Dedifferentiated amniotic fluid mesenchymal stem cell (primary cell): ENCODE data around the gene PLP1.
"Not testable (repeated sequence)": the region's sequence is repeated elsewhere in the genome, so short reads cannot be mapped to it uniquely, and the experiment has no call there.

Experiments used
- DNase-seq: peaks from one replicate; pipeline ENCODE4 v3.0.0-alpha.2; 2016; ENCODE audit errors: extremely low spot score

Gene PLP1, protein sequence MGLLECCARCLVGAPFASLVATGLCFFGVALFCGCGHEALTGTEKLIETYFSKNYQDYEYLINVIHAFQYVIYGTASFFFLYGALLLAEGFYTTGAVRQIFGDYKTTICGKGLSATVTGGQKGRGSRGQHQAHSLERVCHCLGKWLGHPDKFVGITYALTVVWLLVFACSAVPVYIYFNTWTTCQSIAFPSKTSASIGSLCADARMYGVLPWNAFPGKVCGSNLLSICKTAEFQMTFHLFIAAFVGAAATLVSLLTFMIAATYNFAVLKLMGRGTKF

DNA sequence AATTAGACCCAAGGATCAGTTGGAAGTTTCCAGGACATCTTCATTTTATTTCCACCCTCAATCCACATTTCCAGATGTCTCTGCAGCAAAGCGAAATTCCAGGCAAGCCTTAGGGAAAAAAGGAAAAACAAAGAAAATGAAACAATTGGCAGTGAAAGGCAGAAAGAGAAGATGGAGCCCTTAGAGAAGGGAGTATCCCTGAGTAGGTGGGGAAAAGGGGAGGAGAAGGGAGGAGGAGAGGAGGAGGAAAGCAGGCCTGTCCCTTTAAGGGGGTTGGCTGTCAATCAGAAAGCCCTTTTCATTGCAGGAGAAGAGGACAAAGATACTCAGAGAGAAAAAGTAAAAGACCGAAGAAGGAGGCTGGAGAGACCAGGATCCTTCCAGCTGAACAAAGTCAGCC, at the start of gene PLP1:
Gene PLP1 (plus strand): TSS at position 295 of the 400 bp plus-strand sequence. CDS start 156 bp downstream, outside the sequence.
- DNase-seq = no peak

DNA sequence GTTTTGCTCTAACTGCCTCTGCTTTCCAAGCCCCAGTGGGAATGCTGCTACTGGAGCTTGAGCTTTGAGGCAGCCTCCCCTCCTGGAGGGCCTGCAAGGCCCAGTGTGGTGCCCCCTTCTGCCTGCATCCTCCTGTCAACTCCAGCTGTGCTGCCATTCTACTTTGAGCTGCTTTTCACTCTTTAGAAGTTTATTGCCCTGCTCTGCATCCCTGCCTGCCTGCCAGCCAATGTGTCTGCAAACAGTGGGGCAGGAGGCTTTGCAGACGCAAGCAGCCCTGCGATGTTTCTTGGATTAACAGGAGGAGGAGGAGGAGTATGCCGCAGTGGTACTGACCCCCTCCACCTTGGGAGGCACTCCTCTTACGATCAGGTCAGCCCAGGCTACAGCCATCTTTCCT, 49.5 kb upstream of the PLP1 start:
- DNase-seq = no peak

DNA sequence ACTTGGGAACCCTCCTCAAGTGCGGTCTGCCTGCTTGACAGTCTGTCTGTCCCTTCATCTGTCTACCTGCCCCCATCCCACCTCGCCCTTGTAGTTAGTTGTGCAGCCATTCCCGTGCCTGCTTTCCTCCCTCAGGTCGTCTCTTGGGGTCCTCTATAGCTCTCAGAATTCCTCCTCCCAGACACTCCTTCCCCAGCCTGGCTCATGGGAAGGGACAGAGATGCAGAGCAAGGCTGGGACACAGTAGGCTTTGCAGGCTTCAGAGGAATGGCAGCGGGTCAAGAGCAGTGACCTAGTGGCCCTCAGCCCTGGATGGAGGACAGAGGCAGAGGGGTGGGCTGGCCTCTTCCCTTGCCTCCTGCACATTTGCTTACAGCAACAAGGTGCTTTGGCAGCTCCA, 47.6 kb upstream of the PLP1 start:
- no peak for DNase-seq

DNA sequence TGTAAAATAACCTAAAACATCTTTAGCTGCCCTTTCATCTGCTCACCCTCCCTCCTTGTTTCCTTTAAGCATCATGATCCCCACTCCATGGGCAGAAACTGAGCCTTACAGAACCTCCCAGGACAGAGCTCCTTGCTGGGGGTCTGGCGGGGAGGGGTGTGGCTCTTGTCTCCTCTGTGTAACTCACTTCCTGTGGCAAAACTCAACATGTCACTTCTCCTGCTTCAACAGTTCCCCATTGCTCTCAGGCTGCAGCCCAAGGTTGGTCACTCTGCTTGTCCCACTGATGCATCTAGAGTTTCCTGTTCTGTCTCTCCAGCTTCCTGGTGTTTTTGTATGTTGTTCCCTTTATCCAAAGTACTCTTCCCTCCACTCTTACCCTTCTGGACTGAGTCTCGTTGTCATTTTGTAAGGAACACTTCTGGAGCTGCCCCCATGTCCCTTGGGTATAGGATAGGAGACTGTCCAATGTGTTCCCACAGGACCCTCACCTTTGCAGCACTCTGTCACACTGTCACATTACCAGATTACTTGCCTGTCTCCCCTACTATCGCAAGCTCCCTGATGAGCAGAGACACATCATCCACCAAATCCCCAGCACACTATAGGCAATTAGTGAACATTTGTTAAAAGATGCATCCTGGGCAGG, 46.4 kb upstream of the PLP1 start:
- DNase-seq = no peak

DNA sequence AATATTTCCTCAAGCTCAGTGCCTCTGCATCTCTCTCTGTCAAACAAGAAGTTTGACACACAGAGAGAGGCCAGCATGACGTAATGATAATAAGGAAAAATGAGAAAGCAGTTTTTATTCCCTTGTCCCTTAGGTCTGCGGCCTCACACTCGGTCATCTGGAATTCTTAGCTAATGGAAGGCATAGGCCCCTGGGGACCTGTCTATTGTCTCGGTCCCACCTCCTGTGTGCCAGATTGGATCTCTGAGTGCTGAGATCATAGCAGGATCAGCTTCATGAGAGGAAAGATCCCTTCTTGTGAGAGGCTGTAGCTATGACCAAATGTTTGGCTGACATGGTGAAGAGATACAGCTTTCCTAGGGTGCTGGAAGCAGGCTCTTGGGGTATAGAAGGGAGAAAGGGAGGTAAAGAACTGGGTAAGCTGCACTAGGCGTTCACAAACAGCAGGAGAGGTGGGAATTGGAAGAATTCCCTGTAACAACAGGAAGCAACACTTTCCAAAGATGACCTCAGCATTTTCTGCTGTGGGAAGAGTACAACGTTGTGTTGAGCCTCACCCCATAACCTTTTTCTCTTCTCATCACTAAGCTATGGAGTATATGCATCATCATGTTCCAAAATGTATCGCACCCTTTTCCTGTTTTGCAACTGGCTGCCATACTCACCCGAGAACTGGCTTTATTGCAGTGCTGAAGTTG, 45.7 kb upstream of the PLP1 start:
- DNase-seq = no peak

DNA sequence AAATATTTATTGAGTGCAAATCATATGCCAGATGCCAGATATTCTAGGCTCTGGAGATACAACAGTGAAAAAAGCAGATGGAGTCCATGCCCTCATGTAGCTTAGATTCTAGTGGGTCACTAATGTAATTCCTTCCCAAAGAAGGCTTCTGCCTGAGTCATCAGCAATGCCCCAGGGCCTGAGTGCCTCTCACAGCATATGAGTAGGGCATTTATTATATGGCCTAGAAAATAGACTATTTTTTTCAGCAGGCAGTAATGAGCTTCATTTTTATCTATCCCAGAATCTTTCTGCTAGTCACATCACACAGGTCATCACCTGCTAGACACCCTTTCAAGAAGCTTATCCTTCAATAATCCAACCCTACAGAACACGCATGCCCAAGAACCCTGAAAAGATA, 43.6 kb upstream of the PLP1 start:
- no peak for DNase-seq

DNA sequence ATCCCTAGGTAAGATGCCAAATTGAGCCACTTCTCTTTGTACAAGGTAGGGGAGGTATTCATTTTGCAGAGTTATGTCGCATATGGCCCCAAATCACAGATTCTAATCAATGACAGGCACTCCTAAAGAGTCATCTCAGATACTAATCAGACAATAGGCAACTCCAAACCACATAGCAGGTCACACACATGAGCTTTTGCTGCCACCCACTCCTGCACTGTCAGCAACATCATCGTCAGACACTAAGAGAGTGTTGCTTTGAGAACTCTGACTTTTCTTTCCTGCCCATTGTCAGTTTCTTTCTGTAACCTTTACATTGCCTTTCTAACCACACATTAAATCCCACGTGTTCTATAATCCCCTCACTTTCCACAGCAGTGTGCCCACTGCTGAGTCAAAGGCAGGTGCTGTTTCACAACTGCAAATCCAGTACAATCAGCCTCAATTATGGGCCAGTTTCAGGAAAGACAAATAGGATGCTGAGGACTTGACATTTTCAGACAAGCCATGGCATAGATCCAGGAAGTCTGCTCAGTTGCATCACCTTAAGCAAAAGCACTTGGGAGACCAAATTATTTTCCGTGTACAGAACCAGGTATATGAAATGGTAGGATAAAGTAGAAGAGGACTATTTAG, 42.4 kb upstream of the PLP1 start:
- DNase-seq = no peak

DNA sequence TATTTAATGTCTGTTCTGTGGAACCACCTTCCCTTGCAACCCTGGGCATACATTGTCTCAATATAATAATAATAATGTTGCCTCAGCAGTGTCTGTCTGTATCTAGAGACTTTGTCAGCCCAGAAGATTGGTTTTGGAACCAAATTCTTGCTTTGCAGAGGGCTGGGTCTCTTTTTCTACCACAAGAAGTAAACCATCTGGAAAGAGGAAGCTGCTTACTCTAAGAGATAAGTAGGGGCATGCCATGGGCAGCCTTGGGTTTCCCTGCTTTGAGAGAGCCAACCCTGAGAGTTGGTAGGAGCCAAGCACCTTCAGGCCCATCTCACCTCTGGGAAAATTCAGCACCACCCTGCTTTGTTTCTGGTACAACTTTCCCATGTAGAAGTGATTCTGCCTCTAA, 38.9 kb upstream of the PLP1 start:
- DNase-seq = no peak

DNA sequence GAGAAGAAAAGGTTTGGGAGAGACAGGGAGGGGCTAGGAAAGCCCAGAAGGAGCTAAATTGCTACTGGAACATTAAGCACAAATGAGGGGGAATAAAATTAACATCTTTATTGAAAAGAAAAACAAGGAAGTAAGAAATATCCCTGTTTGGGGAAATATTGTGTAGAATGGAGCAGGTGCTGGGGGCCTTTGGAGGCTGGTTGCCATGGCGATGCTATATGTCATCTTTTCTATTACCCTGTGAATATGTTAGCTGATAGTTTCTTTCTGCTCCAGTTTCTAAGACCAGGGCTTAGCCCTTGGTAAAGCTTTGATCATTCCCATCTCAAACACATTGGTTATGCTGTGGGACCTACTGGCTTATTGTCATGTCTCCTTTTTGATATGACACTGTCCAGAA, 37.2 kb upstream of the PLP1 start:
- no peak for DNase-seq

DNA sequence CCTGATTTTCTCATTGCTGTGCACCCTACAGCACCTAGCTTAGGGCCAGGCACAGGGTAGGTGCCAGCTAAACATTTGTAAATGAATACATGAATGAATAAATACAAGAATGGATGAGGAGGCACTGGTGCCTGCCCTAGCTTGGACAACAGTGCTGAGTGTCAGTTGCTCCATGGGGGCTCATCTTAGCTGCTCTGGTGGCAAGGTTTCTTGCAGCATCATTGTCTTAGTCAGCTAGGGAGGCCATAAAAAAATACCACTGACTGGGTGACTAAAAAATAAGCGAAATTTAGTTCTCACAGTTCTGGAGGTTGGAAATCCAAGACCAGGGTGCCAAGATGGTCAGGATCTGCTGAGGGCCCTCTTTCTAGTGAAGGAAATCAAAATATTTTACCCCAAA, 34.8 kb upstream of the PLP1 start:
- no peak for DNase-seq

DNA sequence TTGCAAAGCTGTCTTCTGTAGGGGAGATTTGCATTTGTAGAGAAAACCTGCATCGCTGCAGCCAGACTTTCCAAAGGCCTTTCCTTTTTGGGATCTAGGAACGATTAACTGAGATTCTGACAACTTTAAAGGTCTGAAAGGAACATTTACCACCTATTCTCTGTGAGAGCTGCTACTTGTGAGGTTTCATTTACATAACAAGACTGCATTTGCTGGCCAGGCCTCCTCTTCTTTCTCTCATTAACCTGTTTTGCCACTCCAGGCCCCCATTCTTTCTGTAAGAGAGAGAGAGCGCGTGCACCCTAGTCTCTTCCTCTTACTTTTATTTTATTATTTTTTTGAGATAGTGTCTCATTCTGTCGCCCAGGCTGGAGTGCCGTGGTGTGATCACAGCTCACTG, 34.3 kb upstream of the PLP1 start:
- no peak for DNase-seq

DNA sequence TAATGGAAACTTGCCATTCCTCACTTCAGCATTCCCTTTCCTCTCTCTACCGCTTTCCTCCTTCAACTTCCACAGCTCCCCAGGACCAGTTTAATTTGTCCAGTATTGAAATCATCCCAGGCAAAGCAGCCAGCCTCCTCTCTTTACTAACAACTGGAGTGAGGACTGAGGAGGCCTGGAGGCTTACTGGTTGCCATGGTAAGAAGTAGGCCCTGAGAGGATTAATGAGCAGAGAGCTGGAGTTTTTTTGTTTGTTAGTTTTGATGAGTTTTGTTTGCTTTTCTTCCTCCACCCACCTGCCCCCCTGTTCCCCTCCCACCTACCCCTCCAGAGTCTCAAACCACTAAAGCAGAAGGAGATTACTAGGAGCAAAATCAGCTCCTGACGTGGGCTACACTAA, 29.5 kb upstream of the PLP1 start:
- no peak for DNase-seq

DNA sequence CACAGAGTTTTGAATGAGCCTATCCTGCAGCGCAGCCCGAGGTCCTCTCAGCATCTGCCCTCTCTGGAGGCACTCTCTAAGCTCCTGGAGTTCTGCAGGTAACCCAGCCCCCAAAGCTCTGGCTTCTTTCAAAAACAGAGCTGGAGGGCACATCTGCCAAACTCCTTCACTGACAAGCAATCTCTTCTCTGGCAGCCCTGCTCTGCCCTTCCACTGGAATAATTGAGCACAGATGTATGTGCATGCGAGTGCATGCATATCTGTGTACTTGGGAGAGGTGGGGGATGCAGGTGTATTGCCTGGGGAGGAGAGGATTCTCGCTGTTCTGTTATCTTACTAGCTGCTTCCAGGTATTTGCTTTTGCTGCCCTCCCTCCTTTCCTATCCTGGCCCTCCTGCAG, 22.2 kb upstream of the PLP1 start:
- no peak for DNase-seq

DNA sequence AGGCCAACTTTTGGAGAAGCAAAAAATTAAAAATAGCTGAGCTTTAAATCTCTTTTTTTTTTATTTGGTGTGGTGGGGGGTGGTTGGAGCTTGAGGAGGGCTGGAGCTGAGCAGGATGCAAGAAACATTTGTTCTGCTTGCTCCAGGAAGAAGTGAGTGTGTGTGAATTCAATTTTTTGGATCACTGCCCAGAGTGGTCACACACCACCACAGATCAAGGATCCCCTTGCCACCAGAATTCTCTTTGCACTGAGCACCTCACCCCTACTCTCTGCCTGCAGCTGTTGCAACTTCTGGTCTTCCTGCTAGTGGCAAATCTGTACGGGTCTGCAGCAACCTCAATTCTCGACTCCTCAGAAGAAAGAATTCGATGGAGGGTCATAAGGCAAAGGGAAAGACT, 19.9 kb upstream of the PLP1 start:
- DNase-seq = no peak

DNA sequence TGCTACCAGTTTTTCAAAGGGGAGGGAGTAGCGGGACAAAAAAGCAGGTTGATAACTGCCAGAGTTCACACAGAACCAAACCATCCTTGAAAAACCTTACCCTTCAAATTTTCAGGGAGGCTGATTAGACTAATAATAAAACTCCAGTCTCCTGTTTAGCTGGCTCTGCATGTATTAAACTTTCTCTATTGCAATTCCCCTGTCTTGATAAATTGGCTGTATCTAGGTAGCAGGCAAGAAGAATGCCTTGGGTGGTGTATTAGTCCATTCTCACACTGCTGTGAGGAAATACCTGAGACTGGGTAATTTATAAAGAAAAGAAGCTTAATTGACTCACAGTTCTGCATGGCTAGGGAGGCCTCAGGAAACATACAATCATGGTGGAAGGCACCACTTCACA, 18.1 kb upstream of the PLP1 start:
- no peak for DNase-seq

DNA sequence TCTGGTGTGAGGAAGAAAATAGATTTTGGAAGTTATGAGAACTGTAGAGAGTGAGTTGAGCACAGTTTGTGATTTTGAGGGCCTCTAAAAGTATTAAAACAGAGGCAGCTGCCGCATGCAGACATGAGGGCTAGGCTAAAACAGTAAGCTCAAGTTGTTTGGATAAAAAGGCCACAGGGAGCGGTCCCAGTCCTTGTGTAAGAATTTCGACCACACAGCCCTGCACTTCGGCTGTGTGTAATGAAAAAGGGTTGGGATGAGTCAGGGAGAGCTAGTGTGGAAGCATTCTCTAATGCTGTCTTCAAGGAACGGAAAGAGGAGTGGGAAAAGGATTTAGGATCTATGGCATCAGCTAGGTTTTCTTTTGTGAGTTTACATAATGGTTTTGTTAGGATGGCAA, 13.1 kb upstream of the PLP1 start:
- not testable (repeated sequence) for DNase-seq

DNA sequence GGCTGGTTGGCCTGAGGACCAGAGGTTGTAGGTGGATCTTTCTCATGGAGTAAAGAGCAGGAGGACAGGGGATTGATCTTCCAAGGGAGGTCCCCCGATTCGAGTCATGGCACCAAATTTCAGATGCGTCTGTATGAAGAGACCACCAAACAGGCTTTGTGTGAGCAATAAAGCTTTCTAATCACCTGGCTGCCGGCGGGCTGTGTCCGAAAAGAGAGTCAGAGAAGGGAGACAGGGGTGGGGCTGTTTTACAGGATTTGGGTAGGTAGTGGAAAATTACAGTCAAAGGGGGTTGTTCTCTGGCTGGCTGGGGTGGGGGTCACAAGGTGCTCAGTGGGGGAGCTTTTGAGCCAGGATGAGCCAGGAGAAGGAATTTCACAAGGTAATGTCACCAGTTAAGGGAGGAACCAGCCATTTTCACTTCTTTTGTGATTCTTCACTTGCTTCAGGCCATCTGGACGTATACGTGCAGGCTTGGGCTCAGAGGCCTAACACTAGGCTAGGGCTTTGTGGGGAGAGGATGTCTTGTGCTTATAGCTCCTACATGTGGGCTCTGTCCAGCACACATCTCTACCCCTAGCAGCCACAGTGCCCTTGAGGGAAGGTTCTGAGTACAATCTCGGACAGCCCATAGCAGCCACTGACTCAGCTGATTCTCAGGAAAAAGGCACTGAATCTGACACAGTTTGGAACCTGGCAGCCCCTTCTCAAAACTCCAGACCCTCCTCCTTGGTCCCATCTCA, 9.7 kb upstream of the PLP1 start:
- not testable (repeated sequence) for DNase-seq

DNA sequence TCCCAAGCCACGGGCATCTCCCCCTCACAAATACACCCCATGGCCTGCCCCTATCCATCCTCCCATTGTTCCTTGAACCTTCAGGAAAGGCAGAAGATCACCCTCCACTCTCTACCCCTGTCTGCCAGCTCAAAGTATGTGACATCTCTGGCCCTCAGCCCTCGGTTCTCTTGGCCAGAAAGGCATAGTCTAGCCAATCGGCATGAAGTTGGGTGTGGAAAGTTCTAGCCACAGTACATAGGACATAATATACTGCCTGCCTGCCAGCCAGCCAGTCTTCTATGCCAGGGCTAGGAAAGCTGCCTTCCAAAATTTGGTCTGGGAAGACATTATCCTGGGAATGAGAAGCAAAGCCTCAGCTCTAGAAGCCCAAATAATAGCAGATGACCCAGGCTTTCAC, 3.2 kb upstream of the PLP1 start:
- DNase-seq = no peak

DNA sequence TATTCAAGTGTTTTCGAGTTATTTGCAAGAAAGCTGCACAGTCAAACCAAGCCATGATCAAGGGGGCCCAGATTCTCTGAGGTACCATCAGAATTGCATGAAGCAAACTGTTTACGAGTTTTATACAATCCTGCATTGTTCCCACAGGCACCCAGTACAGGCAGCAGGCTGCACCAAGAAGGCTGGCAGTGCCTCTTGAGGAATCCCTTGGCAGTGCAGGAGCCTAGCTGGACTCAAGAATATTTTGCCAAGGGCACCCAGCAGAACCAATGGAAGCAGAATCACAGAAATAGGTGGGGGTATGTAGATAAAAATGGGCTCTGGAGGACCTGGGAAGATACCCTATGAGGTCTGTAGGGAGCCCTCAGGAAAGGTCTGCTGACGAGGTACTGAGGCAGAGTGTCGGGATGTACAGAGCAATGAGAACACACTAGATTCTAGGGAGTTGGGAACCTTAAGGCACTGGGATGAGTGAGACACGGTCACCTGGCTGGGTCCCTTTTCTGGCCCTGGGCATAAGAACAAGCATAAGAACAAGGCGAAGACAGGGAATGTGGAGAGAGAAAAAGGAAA, 2.5 kb upstream of the PLP1 start:
- DNase-seq = no peak

DNA sequence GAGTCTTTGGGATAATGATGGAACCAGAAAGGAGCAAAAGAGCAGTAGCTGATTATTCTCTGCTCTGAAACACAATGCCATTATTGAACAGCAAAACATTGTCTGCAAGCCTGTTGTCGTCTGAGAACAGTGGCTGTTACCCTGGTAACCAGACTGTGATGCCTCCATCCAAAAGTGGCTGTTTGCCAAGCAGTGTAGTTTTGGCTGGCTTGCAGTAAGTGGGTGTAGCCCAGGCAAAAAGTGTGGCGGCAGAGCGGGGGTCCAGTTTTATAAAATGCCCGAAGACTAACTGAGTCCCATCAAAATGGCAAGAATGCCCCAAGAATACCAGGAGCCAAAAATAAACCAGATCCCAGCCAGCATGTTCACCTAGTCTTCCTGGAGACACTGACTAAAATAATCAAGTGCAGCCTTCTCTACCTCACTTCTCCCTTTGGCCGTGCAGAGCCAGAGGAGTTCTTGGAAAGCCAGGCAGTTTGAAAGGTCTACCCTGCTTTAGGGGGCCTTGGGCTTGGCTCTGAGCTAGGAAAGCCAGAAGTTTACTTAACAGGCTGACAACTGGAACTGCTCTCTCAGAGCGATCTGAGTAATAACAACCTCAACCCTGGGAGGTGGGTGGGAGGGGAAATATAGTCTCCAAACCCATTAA, 2.6 kb downstream of the PLP1 start:
- DNase-seq = no peak
